Kidney (tissue), 14 donors: ENCODE measurements around the gene SESN1. TPM values are rescaled to one million over a fixed set of nuclear protein-coding genes. Genes with fewer than 3 reads are reported as not detected.
A peak's percentile ranks its signal among the peaks of the same experiment; 100 is the strongest.

ENCODE experiments used
- DNase-seq, 5 donors: peaks; one replicate each; pipeline ENCODE4 v3.0.0-alpha.2; 2013 to 2020
- FAIRE-seq: peaks from 2 replicates; lab custom pipeline; 2012; peaks lifted over from hg19 to GRCh38; lab: Jason Lieb, UNC
- H3K27ac ChIP-seq, 2 donors: one replicate each; pipeline ENCODE4 v1.7.0; 2013; ENCODE audit warnings: low read depth in 2 of 2, low read length in 2 of 2, inconsistent platforms in 1 of 2
- H3K27me3 ChIP-seq: one replicate; pipeline ENCODE4 v1.7.1; 2013; ENCODE audit warnings: low read length, inconsistent platforms; ENCODE audit not compliant: control insufficient read depth, insufficient read depth
- H3K36me3 ChIP-seq, 3 donors: one replicate each; pipeline versions ENCODE4 v1.7.0 to v1.7.1; 2013; ENCODE audit warnings: low read length in 3 of 3, control low read depth in 1 of 3, inconsistent platforms in 1 of 3; ENCODE audit not compliant: insufficient read depth in 3 of 3, control insufficient read depth in 2 of 3
- H3K4me1 ChIP-seq, 3 donors: one replicate each; pipeline versions ENCODE4 v1.7.0 to v1.7.1; 2013; ENCODE audit warnings: low read length in 3 of 3, inconsistent platforms in 1 of 3, low read depth in 1 of 3; ENCODE audit not compliant: control insufficient read depth in 2 of 3, insufficient read depth in 2 of 3
- H3K4me3 ChIP-seq, 3 donors: one replicate each; pipeline versions ENCODE4 v1.7.0 to v1.8.1; 2013; ENCODE audit warnings: low read length in 3 of 3, control low read depth in 1 of 3, inconsistent platforms in 1 of 3
- H3K9ac ChIP-seq, 3 donors: one replicate each; pipeline versions ENCODE4 v1.7.0 to v1.7.1; 2013; ENCODE audit warnings: low read length in 3 of 3, control low read depth in 1 of 3, inconsistent platforms in 1 of 3
- H3K9me3 ChIP-seq, 3 donors: one replicate each; pipeline versions ENCODE4 v1.7.0 to v1.7.1; 2013; ENCODE audit warnings: low read length in 3 of 3, control low read depth in 1 of 3, inconsistent platforms in 1 of 3; ENCODE audit not compliant: control insufficient read depth in 2 of 3, insufficient read depth in 1 of 3
- intact Hi-C: fragments of 100-400 bp; cut with DNase I; formaldehyde crosslinking; loops from one replicate; pipeline ENCODE4 v1.11.1; 2022
- polyA plus RNA-seq: library from polyadenylated mRNA; stranded (reverse); fragments of 350-450 nt; fragmentation: Illumina TruSeq; extraction: RNeasy Lipid Tissue Mini Kit (QIAGEN cat#74804); gene quantifications from one replicate; pipeline ENCODE4 v1.2.3, GENCODE V29; 2014; ENCODE audit warnings: low read depth, low replicate concordance; ENCODE audit not compliant: insufficient read depth
- total RNA-seq: library from RNA; stranded (reverse); fragmentation: NEBNext Ultra II Directional; extraction: Animal tissue kit (Norgen Biotek cat#: 25700); gene quantifications from one replicate; pipeline ENCODE4 v1.2.1, GENCODE V29; 2021
- TF ChIP-seq, protein P1 (sequence below): IDR thresholded peaks from 3 replicates; pipeline ENCODE4 v1.5.1; 2012; ENCODE audit warnings: mild to moderate bottlenecking, moderate library complexity, borderline replicate concordance; ENCODE audit not compliant: insufficient read depth; ENCODE audit errors: extremely low read depth
- donor health status: control.
- donor health status: control.
- donor health status: control.
- donor health status: control.
- donor health status: control.
- donor health status: DM: yes; HTN: yes; CAD: no.
- donor health status: Normal renal cell carcinoma (clear cell type).

SESN1 gene
- total and polyA plus RNA-seq, 2 donors from 2014 or later, result 14.8 to 26.0 TPM

DNA sequence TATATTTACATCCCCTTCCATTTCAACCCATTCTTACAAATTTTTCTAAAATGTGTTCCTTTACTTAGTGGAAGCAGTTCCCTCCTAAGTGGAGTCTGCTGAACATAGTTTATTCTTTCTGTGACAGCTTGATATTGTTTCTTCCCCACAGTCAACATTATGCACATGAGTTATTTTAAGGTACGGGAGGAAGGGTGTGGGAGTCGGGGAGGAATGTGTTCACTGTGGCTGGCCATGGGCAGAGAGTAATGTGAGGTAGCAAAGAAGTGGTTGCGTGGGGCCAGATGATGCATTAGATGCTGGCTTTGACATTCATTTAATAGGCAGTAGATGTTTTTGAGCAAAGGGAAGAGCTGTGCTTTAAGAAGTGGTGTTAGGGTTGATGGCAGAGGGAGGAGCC is 148.0 kb downstream of the SESN1 start:
- peak overlapping the region; percentile 46 to 82 for H3K27ac ChIP-seq
- no peak overlapping the region for H3K4me3 ChIP-seq
- H3K9me3 ChIP-seq, result no peaks in the 10 kb centered on the region
- no peak for FAIRE-seq
- intact Hi-C loops, result no loop called here
- TF ChIP-seq, protein P1, sequence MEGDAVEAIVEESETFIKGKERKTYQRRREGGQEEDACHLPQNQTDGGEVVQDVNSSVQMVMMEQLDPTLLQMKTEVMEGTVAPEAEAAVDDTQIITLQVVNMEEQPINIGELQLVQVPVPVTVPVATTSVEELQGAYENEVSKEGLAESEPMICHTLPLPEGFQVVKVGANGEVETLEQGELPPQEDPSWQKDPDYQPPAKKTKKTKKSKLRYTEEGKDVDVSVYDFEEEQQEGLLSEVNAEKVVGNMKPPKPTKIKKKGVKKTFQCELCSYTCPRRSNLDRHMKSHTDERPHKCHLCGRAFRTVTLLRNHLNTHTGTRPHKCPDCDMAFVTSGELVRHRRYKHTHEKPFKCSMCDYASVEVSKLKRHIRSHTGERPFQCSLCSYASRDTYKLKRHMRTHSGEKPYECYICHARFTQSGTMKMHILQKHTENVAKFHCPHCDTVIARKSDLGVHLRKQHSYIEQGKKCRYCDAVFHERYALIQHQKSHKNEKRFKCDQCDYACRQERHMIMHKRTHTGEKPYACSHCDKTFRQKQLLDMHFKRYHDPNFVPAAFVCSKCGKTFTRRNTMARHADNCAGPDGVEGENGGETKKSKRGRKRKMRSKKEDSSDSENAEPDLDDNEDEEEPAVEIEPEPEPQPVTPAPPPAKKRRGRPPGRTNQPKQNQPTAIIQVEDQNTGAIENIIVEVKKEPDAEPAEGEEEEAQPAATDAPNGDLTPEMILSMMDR, result no peak
- peak in 3 of 5 donors; percentile 38 to 75 (median 72) for DNase-seq
- peaks cover 15 to 35% (median 35%) of the 10 kb centered on the region in 3 donors for H3K4me1 ChIP-seq
- H3K9ac ChIP-seq, result no peak overlapping the region
- no peaks in the 10 kb centered on the region for H3K36me3 ChIP-seq
- no peaks in the 10 kb centered on the region for H3K27me3 ChIP-seq

DNA sequence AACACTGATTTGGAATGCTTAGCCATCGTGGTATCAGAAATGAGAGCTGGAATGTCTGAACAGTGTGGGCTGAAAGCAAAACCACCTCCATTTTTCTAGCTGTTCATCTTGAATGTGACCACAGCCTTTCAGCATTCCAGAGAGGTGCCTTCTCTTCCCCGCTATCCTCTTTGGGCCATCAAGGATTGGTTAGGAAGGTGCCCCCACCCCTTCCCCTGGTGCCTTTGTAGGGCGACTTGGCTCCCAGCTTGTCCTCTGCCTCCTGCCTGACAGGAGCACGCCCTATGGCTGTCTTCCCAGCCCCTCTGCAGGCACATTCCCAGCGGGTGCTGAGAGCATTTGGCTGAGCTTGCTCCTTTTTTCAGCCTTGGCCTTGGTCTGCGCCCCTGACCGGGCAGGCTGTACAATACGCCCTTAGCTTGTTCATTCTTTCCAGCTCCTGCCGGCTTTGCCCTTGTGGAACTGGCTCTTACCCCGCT is 148.9 kb downstream of the SESN1 start:
- H3K27me3 ChIP-seq, result no peaks in the 10 kb centered on the region
- H3K27ac ChIP-seq, result peak overlapping the region; percentile 74 to 82
- no peaks in the 10 kb centered on the region for H3K9me3 ChIP-seq
- no peaks in the 10 kb centered on the region for H3K36me3 ChIP-seq
- H3K4me3 ChIP-seq, result peak overlapping the region in 1 of 3 donors; percentile 37
- H3K9ac ChIP-seq, result peak overlapping the region in 1 of 3 donors; percentile 31
- FAIRE-seq (no peak), DNase-seq (peak in 4 of 5 donors; percentile 36 to 89 (median 54))
- TF ChIP-seq, protein P1, result no peak
- intact Hi-C loops, result no loop called here
- peaks cover 15 to 35% (median 35%) of the 10 kb centered on the region in 3 donors for H3K4me1 ChIP-seq

DNA sequence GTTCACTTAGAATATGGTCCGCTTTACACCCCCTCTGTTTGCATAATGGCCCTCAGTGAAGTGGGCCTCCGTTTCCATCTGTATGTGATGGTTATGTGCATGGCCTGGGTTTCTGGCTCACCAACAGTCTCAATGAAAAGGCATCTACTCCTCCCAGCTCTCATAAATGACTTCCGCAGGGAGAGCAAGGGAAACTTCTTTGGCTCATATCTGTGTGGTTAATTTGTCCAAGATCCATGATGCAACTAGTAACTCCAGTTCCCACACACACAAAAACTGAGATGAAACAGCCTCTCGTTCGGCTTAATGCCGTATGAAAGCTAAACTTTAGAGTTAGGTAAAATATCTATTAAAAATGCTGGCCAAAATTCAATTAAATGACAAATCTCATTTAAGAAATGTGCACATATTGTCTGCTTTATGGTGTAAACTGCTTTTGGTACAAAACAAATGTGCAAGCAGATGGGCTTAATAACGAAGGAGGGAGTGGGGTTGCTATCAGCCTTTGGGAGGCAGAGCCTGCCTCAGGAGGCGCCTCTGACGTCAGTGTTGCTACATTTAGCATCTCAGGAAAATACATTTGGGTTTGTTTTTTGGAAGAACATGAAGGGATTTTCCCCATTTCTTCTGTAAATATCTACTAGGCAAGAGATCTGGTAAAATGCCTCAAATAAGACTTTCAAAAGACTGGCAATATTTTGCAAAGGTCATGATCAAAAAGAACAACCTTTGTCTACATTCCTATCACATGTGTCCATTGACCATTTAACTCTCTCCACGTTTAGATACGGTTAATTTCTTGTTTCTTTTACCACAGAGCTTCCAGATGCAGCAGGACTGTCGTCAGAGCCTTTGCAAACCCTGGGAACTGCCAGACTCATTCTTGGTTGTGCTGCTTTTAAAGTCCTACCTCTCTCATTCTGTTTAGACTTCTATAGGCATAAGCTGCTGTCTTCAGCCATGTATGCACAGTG is 149.7 kb downstream of the SESN1 start:
- FAIRE-seq, result no peak
- Histone ChIP-seq H3K27ac (peak overlapping the region; percentile 74 to 82), H3K9me3 (no peaks in the 10 kb centered on the region), H3K36me3 (no peaks in the 10 kb centered on the region), H3K27me3 (no peaks in the 10 kb centered on the region), H3K4me1 (peaks cover 15 to 35% (median 35%) of the 10 kb centered on the region in 3 donors), H3K9ac (peak overlapping the region in 1 of 3 donors; percentile 31), H3K4me3 (peak overlapping the region in 1 of 3 donors; percentile 37)
- DNase-seq, result no peak
- TF ChIP-seq, protein P1, result no peak
- intact Hi-C loops, result no loop called here
